AG10803 (cell line): ENCODE measurements around the gene MYO5A.
"Not testable (repeated sequence)": the region's sequence is repeated elsewhere in the genome, so short reads cannot be mapped to it uniquely, and the experiment has no call there.

Experiments
- DNase-seq: peaks from one replicate; pipeline ENCODE4 v3.0.0; 2010; ENCODE audit warnings: low read depth
- H3K4me3 ChIP-seq: 2 replicates; pipeline ENCODE4 v1.5.1; 2011; ENCODE audit warnings: mild to moderate bottlenecking, low read length, control low read depth
- CTCF ChIP-seq: conservative IDR thresholded peaks from 2 replicates; pipeline ENCODE4 v1.5.1; 2011; ENCODE audit warnings: mild to moderate bottlenecking, low read length, control low read depth, inconsistent platforms

Gene MYO5A

GRCh38 chr15:52462806-52463360, 65.8 kb downstream of the MYO5A start:
- no peak for DNase-seq
- TF ChIP-seq CTCF = no peak
- no peak overlapping the region for H3K4me3 ChIP-seq

- not testable (repeated sequence) for DNase-seq
These were observed 69.0 kb downstream of the MYO5A start for GRCh38 chr15:52459701-52460100.

GRCh38 chr15:52459265-52459664, 69.4 kb downstream of the MYO5A start:
- DNase-seq, H3K4me3 ChIP-seq: not testable (repeated sequence)

More at GRCh38 chr15:52459701-52460100, 69.0 kb downstream of the MYO5A start:
- H3K4me3 ChIP-seq = not testable (repeated sequence)

GRCh38 chr15:52448011-52448890, 80.4 kb downstream of the MYO5A start:
- TF ChIP-seq CTCF = no peak
- H3K4me3 ChIP-seq = no peak overlapping the region
- no peak for DNase-seq

GRCh38 chr15:52445954-52446353, 82.7 kb downstream of the MYO5A start:
- no peak overlapping the region for H3K4me3 ChIP-seq
- TF ChIP-seq CTCF = no peak
- no peak for DNase-seq

GRCh38 chr15:52445553-52445952, 83.1 kb downstream of the MYO5A start:
- DNase-seq = no peak
- H3K4me3 ChIP-seq = no peak overlapping the region
- no peak for TF ChIP-seq CTCF

GRCh38 chr15:52443205-52443604, 85.5 kb downstream of the MYO5A start:
- not testable (repeated sequence) for H3K4me3 ChIP-seq, DNase-seq

- DNase-seq = peak; percentile 73
- no peak overlapping the region for H3K4me3 ChIP-seq
- no peak for TF ChIP-seq CTCF
These were observed 86.8 kb downstream of the MYO5A start for GRCh38 chr15:52441841-52442240.
